Daoy (cell line): ENCODE data around the gene E2F2. TPM values are rescaled to one million over a fixed set of nuclear protein-coding genes. Genes with fewer than 3 reads are reported as not detected.

Source experiments
- DNase-seq: peaks from one replicate; pipeline ENCODE4 v3.0.0-alpha.2; 2015; ENCODE audit warnings: low read depth
- total RNA-seq: library from RNA; depleted of rRNA; stranded (reverse); fragments of >200 nt; shearing (Covaris generic); gene quantifications from 2 replicates; pipeline ENCODE4 v1.2.3, GENCODE V29; 2014

Gene E2F2
- total RNA-seq, 1 experiment from 2014 or later, result 9.9 TPM

DNA sequence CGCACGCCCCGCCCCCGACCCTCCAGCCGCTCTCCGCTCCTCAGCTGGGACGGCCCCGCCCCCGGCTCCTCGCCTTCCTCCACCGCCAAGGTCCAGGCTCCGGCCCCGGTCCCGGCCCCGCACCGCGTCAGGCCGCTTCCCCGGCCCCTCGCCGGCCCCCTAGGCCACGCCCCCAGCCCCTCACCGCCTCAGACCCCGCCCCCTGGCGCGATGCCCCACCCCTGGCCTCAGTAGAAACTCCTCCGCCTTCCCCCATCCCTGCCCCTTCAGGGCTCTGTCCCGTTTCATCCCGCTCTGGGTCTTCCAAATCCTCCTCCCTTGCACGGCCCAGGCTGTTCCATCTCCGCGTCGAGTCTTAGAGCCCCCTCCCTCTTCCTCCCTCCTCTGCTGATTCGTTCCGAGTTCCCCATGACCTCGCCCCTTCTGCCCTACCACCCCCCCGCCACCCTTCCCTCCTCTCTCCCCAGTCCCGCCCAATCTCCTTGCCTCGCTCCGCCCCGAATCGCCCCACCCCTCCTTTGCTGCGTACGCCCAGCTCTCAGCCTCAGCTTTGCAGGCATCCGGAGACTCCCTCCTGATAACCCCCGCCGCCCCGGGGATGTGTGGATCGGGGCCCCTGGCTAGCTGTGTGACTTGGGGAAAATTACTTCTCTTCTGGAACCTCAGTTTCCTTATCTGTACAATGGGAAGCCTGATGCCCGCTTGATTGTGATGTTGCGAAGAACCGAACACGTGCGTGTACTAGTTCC is 46.6 kb downstream of the E2F2 start:
- peak; percentile 94 for DNase-seq

DNA sequence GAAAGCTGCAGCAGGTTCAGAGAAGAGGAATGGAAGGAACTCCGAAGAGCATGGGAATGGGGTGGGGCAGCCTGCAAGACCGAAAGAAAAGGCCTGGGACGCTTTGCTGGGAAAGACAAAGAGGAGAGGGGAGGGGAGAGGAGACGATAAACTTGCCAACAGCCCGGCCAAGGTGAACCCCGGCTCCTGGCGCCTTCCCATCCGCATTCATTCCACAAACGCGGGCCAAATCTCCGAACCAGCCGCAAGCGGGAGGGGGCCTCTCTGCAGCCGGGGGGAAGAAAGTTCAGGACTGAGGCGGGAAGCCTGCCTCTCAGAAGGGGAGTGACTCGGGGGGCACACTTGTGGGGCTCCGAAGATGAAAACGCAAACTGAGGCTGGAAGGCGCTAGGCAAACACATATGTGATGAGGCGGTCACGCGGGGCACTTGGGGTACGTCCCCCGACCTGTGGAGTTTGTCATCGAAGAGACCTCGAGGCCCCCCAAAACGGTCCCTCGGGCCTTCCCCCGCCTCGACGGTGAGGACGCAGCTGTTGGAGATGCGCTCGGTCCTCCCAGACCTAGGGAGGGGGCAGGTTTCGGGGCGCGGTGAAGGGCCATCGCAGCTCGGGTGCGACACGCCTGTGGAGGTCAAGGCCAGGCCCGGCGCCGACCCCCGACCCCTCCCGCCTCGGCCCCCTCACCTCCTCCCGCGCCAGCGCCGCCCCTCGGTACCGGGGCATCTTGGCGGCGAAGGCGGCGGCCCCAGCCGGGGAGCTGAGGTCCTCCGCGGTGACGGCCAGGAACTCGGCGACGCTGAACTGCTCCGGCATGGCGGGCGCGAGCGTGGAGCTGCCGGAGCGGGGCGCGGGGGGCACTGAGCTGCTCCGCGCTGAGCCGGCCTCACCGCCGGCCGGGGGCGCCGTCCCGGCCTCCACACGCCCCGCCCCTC is 47.4 kb downstream of the E2F2 start, which contains the start of gene ASAP3:
ASAP3 (minus strand) TSS at position 859 of the 932 bp plus-strand sequence; CDS start at position 813, 46 bp downstream.
- DNase-seq, result peak; percentile 35

DNA sequence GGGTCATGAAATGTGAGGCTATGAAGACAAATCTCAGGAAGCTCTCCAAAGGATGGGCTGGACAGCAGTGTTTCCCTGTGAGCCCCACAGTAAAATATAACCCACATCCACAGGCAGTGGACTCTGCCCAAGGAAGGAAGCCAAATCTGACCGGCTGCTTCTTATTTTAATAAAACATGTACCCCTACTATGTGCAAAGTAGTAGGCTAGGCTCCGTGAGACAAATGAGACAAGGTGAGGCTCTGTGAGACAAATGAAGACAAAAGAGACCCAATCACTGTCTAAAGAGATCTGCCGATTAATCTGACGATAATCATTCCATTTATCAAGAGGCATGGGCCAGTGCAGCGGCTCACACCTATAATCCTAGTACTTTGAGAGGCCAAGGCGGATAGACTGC is 49.1 kb downstream of the E2F2 start:
- no peak for DNase-seq

DNA sequence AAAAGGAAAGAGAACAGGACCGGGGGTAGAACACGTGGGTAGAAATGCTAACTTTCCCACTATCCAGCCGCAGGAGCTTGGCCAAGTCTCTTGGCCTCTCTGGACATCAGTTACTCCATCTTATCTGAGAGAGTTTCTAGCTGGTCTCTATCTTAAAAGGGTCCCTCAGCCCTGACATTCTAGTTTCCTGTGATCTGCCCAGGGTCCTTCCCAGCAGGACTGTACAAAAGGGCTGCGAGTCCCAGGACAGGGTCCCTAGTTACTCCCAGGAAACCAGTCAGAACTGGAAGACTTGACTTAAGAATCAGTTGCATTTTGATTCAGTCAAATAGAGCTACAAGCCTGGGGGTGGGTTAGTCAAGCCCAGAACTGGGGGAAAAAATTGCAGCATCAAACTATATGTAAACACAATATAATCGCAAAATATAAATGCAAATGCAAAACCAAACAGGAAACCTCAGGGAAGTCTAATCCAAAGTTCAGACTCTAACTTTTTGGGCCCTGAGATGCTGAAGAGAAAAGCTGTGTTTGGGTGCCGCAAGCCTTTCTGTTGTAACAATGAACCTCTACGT is 49.9 kb downstream of the E2F2 start:
- no peak for DNase-seq

DNA sequence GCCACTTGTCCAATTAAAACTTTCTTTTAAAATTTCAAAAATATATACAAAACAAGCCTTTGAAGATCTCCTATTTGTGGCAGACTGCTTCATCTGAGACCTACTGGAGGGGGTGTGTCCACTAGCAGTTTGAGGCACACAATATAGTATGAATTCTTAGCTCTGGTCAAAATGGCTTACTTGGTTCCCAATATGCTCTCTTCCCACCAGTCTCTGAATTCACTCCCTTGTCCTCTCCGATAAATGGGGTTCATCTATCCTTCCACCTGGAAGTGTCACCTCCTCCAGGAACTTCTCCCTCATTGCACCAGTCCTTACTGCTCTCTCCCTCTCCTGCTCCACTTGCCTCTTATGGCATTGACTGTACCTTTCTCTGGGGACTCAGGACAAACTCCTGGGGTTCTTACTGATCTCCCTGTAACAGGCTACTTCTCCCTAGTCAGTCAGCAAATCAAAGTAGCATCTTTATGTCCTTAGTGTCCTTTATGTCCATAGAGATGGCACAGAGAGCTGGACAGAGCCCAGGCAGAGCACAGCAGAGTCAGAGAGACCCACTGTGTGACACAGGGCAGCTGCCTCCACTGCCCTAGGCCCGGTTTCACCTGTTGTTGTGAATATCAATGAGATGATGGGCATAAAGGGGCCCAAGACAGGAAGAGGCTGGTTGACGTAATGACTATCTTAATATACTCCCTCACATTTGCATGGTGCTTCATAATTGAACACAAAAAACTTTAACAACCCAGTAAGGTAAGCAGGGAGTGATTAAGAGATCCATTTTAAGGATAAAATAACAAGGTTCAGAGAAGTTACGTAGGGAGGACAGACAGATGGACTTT is 50.6 kb downstream of the E2F2 start:
- no peak for DNase-seq

DNA sequence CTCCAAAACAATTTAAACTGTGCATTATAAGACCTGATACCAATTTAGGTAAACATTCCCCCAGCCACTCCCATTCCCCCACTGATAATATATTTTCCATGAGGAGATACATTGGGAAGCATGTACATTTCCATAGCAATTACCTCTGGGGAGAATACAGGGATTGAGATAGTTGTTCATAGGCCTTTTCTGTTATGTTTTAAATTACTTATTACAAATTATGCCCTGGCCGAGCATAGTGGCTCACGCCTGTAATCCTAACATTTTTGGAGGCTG is 51.4 kb downstream of the E2F2 start:
- DNase-seq, result no peak

DNA sequence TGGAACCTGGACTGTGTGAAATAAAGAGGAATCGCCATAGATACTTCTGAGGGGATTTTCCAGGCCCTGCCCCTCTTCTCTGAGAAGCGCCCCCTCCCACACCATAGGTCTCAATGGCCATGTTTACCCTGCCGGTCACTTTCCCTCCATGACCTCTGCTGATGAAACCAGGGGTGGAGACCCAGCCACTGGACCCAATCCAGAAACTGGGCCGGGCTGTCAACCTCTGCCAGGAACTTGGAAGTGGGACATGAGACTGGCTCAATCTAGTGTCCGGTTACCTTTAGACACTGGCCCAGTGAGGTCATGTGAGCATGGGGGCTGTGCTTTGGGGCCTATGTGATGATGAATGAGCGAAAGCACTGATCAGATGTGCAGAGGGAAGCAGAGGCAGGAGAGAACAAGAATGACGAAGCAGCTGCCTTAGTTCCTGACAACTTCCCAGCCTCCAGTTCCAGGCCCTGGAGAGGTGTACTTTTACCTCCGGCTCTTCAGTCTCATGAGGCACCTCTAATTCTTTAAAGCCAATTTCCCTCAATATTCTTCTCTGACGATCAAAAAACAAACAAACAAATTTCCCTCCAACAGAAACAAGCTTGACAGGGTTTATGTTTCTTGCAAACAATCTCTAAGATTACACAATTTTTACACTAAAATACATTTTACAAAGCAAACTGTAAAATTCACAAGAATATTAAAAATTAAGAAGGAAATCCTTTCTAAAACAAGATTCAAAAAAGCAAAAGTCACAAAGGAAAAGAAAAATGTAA is 52.0 kb downstream of the E2F2 start:
- DNase-seq, result peak; percentile 46

DNA sequence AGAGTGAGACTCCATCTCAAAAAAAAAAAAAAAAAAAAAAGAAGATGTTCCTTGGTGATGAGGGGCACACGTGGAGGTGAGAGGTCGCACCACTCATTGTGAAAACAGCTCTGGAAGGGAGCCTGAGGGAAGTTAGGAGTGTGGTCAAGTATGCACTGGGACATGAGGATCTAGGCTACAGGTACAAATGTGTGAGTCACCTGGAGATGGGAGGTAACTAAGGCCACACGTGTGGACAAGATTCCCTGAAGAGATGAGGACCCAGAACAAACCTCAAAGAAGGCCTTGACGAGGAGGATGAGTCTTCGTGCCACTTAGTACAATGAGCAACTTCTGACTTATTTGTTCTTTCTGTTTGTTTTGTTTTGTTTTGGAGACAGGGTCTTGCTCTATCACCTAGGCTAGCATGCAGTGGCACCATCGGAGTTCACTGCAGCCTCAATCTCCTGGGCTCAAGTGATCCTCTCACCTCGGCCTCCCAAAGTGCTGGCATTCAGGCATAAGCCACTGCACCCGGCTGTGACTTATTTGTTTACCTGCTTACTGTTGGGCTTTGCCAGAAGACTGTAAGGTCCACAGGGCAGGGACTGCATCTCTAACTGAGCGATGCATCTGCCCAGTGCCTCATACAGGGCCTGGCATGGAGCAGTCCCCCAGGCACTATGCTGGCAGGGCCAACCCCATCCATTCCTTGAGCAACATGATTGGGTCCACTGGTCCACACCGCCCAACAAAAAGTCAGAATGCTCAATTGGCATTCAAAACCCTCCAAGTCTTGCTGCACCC is 53.5 kb downstream of the E2F2 start:
- DNase-seq, result no peak

DNA sequence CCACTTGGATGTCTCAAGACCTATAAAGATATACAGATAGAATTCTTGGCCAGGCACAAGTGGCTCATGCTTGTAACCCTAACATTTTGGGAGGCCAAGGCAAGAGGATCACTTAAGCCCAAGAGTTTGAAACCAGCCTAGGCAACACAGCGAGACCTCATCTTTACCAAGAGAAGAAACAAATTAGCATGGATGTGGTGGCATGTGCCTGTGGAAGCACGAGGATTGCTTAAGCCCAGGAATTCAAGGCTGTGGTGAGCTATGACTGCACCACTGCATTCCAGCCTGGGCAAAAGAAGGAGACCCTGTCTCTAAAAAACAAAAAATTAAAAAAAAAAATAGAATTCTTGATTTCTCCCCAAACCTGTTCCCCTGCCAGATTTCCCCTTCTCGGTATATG is 55.4 kb downstream of the E2F2 start:
- DNase-seq, result no peak

DNA sequence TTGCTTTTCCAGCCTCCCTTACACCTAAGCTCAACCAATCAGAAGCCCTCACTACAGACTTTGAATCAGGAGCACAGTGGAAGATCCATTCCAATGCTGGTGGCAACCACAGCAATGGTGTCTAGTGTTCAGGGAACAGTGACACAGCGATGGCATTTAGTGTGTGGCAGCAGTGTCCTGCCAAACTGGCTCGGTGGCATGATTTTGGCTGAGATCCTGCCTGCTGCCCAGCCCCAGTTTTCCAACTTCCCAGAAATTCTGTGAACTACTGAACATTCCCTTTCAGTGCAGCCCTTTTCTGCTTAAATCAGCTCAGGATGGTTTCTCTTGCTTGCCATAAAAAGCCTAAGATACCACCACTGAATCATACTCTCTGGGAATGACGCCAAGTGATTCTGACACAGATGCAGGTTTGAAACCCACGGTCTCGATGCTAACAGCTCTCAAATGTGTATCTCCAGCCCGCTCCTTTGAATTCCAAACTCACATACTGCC is 55.9 kb downstream of the E2F2 start:
- DNase-seq, result peak; percentile 81

DNA sequence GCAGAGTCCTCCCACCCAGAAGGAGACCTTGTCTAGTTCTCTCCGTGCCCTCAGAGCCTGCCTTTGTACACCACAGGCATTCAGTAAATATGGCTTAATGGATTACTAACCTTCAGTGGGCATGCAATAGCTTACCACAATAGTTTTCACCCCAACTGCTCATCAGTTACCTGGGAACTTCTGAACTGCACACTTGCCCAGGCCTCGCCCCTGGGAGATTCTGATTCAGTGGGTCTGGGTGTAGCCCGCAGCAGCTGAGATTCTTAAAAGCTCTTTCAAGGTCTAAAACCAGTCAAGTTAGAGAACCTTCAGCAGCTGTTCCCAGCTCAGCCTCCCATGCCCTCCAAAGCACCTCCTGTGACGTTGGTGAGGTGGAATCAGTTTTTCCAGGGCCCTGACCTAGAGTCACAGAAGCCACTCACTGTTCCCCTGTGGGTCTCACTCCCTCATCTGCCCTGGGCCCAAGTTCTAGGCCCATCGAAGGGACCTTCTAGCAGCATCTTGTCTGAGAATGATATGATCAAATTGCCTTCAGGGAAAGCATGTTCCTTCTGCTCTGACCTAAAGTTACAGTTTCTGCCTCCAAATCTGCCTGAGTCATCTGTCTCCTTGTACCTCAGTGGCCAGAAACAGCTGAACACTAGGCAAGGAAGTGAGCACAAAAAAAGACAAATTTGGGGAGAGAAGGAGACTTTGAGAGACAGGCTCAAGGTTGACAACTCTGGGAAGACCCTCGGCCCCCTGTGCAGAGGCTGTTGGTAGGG is 57.8 kb downstream of the E2F2 start:
- DNase-seq, result peak; percentile 27

DNA sequence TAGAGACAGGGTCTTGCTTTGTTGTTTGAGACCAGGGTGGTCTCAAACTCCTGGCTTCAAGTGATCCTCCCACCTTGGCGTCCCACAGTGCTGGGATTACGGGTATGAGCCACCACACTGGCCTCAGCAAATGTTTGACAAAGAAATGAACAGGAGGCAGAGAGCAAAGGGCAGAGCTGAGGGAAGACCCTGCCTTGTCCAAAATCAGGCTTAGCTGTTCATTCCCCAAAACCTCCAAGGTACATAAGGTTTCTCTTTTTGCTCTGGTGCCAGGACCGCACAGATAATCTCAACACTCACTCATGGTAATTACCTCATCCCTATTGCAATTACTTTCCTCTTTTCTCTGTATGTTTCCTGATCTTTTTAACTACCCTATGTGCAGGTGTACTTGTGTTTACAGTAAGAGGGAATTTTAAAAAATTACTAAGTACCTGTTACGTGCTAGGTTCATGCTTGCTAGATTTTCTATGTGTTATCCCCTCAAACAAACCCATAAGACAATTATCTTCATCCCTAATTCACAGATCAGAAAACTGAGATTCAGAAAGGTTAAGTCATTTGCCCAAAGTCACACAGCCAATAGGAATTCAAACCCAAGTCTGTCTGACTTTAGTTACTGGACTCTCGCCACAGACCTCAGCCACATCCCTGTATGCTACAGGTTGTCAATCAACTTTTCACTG is 58.5 kb downstream of the E2F2 start:
- DNase-seq, result no peak

DNA sequence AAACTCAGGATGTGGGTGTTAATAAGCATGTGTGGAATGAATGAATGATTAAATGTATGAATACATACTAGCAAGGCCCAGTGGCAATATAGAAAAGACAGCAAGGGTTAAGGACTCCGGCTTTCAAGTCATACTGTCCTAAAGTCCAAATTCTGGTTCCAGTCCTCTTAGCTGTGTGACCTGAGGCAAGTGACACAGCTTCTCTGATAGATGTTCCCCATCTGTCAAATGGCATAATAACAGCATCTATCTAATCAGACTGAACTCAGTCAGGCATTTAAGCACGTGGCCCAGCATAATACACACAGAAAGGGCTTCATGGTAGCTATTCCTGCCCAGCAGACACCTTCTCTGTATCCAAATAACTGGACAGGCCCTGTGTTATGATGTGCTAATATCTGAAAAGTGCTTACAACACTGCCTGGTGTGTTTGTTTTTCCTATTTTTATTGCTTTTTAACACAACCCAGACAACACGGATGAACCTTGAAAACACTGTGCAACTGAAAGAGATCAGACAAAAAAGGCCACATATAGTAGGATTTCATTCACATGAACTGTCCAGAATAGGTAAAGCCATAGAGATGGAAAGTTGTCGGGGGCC is 59.5 kb downstream of the E2F2 start:
- DNase-seq, result no peak

DNA sequence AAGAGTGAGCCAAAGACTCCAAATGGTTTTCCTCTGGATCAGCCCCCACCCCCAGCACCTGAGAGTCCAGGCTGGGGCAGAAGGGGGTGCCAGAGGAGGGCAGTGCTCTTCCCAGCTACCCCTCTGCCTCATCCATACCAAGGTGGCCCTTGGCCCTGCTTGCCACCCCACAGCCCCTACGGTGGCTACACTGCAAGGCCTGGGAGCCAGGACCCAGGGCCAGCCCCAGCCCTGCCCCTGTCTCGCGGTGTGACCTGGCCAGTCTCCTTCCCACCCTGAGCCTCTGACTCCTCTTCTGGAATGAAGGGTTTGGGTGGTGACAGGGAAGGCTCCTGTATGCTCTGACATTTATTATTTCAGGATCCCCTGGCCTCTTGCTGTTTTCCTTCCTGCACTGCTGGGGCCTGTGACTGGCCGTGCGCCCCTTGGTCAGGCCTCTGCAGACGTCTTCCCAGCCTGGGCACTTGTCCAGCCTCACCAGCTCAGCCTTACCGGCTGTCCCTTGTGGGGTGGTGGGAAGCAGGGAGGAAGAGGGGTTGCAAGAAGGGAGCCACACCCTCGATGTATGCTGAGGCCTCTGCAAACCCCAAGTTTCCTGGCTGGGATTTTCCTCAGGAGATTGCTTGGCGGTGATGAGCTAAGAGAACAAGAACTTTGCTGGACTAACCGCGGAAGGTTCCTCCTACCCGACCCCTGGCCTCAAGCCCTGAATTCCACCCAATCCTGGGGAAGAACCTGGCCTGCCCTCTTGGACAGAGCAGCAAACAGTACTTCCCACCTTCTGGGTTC is 60.6 kb downstream of the E2F2 start:
- DNase-seq, result peak; percentile 54

DNA sequence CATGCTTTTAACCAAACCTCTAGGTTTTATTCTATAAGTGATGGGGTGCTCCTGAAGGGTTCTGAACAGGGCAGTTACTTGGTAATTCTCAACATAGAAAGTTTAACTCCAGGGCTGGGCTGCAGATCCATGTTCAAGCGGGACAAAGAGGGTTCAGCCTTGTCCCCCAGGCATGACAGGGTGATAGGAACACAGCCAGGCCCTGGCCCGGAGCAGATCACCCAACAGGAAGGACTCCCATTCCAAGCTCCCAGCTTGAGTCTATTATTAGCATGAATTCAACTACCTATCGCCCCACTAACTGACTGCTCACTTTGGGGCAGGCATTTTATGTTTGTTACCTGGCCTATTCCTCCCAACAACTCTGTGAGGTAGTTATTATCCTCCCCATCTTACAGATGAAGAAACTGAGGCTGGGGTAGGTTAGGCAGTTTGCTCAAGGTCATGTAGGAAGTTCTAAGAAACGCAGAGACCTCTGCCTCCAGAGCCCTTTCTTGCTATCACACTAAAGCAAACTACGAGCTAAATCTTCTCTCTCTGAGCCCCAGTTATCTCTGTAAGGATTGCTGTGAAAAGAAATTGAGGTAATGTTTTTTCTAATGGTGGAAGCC is 61.6 kb downstream of the E2F2 start:
- DNase-seq, result no peak

DNA sequence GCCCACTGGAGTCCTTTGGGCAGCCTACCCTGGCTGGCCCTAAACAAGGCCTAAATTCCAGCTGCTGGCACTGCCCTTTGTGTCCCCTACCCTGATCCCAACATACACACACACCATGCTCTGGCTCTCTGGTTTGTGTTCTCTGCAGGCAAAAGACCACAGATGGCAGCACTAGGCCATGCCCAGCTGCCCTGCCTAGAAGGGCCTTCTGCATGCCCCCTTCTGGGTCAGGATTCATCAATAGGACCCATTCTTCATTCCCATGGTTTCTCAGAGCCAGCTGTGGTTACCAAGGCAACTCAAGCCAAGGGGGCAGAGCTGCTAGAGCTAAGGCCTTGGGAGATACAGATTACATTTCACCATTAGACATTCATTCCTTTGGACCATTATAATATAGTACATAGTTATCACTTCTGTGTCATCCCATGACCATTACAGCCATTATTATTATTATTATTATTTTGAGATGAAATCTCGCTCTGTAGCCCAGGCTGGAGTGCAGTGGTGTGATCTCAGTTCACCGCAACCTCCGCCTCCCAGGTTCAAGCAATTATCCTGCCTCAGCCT is 64.5 kb downstream of the E2F2 start:
- no peak for DNase-seq

DNA sequence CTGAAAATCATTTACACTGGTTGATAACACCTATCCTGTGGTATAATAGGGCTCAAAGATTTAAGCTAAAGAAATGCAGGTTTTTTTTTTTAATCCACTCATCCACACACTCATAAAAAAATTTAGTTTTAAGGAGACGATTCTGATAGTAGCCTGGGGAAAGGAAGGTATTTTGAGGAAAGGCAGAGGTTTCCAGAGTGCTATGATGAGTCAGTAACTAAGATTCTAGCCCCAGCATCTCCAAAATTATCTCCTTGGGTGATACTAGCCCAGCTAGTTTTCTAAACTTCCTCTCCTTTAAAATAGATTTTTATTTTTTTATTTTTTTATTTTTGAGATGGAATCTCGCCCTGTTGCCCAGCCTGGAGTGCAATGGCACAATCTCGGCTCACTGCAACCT is 67.7 kb downstream of the E2F2 start:
- DNase-seq, result no peak
